ENCODE results near the gene UBL4A. TPM values are rescaled to one million over a fixed set of nuclear protein-coding genes. Genes with fewer than 3 reads are reported as not detected.

Gene UBL4A
- total RNA-seq, 1 donor from 2014 or later = 30.2 TPM

DNA sequence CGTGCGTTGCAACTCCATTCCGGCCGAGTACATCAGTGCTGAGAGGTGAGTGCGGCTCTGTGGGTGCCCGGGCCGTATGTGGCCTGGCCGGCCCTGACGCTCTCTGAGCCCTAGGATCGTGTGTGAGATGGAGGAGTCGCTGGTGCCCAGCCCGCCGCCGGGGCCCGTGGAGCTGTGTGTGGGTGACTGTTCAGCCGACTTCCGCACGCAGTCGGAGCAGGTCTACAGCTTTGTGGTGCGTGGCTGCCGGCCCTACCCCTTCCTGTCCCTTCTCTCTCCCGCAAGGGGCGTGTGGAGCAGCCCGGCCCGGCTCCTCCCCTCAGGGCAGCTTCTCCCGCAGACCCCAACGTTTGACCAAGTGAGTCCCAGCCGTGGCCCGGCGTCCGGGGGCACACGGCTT, 20.4 kb downstream of the UBL4A start:
- Histone ChIP-seq H3K36me3 (peaks cover 0 to 52% of the 10 kb centered on the region in 2 donors), H3K4me1 (no peaks in the 10 kb centered on the region), H3K27ac (no peak overlapping the region), H3K4me3 (no peak overlapping the region), H3K27me3 (no peaks in the 10 kb centered on the region), H3K9me3 (no peaks in the 10 kb centered on the region)
- intact Hi-C loops (cut with DNase I) = no loop called here
- no peak for DNase-seq (ENCODE audit: extremely low spot score in 2 of 2)
- TF ChIP-seq POLR2A (IDR thresholded peaks at IDR 0.05) (no peak), POLR2AphosphoS5 (IDR thresholded peaks at IDR 0.05; ENCODE audit: insufficient read depth in 1 of 2, low read depth in 1 of 2) (no peak)
- TF ChIP-seq, protein P1, sequence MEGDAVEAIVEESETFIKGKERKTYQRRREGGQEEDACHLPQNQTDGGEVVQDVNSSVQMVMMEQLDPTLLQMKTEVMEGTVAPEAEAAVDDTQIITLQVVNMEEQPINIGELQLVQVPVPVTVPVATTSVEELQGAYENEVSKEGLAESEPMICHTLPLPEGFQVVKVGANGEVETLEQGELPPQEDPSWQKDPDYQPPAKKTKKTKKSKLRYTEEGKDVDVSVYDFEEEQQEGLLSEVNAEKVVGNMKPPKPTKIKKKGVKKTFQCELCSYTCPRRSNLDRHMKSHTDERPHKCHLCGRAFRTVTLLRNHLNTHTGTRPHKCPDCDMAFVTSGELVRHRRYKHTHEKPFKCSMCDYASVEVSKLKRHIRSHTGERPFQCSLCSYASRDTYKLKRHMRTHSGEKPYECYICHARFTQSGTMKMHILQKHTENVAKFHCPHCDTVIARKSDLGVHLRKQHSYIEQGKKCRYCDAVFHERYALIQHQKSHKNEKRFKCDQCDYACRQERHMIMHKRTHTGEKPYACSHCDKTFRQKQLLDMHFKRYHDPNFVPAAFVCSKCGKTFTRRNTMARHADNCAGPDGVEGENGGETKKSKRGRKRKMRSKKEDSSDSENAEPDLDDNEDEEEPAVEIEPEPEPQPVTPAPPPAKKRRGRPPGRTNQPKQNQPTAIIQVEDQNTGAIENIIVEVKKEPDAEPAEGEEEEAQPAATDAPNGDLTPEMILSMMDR (IDR thresholded peaks at IDR 0.05) = no peak

DNA sequence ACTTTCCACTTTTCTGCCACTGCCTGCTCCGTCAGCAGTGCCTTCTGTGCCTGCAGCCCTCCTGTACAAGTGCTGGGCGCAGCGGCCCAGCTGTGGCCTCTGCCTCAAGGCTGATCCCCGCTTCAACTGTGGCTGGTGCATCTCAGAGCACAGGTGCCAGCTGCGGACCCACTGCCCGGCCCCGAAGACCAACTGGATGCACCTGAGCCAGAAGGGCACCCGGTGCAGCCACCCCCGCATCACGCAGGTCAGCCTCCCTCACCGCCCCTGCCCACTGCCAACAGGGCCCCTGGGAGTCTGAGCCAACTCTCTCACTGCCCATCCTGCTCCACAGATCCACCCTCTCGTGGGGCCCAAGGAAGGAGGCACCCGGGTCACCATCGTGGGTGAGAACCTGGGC, 20.8 kb downstream of the UBL4A start:
- H3K9me3 ChIP-seq = no peaks in the 10 kb centered on the region
- no peak for TF ChIP-seq POLR2AphosphoS5 (IDR thresholded peaks at IDR 0.05; ENCODE audit: insufficient read depth in 1 of 2, low read depth in 1 of 2)
- TF ChIP-seq POLR2A (IDR thresholded peaks at IDR 0.05) = no peak
- TF ChIP-seq, protein P1 (IDR thresholded peaks at IDR 0.05) = no peak
- intact Hi-C loops (cut with DNase I) = no loop called here
- peaks cover 0 to 50% of the 10 kb centered on the region in 2 donors for H3K36me3 ChIP-seq
- peaks cover 2% of the 10 kb centered on the region for H3K4me1 ChIP-seq
- H3K27me3 ChIP-seq = no peaks in the 10 kb centered on the region
- DNase-seq (ENCODE audit: extremely low spot score in 2 of 2) = no peak
- no peak overlapping the region for H3K4me3 ChIP-seq
- H3K27ac ChIP-seq = no peak overlapping the region

DNA sequence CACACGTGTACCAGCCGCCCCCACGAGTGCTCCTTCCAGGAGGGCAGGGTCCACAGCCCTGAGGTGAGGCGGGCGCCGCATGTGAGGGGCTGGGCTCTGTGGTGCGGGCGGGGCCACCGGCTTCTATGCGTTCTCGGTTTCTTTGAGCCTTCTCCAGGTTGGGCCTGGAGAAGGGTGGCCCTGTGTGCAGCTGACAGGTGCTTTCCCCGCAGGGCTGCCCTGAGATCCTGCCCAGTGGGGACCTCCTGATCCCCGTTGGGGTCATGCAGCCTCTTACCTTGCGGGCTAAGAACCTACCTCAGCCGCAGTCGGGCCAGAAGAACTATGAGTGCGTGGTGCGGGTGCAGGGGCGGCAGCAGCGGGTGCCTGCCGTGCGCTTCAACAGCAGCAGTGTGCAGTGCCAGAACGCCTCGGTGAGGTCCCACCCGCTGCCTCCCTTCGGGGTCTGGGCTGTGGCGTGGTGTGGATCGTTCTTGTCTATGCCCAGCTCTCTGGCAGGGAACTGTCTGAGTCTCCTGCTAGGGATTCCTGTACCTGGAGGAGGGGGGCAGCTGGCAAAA, 21.5 kb downstream of the UBL4A start:
- H3K9me3 ChIP-seq = no peaks in the 10 kb centered on the region
- no peak for DNase-seq (ENCODE audit: extremely low spot score in 2 of 2)
- peaks cover 9% of the 10 kb centered on the region for H3K4me1 ChIP-seq
- no peak overlapping the region for H3K27ac ChIP-seq
- H3K4me3 ChIP-seq = no peak overlapping the region
- TF ChIP-seq, protein P1 (IDR thresholded peaks at IDR 0.05) = no peak
- TF ChIP-seq POLR2A (IDR thresholded peaks at IDR 0.05) (no peak), POLR2AphosphoS5 (IDR thresholded peaks at IDR 0.05; ENCODE audit: insufficient read depth in 1 of 2, low read depth in 1 of 2) (no peak)
- H3K36me3 ChIP-seq = peaks cover 0 to 45% of the 10 kb centered on the region in 2 donors
- H3K27me3 ChIP-seq = no peaks in the 10 kb centered on the region
- intact Hi-C loops (cut with DNase I) = no loop called here

DNA sequence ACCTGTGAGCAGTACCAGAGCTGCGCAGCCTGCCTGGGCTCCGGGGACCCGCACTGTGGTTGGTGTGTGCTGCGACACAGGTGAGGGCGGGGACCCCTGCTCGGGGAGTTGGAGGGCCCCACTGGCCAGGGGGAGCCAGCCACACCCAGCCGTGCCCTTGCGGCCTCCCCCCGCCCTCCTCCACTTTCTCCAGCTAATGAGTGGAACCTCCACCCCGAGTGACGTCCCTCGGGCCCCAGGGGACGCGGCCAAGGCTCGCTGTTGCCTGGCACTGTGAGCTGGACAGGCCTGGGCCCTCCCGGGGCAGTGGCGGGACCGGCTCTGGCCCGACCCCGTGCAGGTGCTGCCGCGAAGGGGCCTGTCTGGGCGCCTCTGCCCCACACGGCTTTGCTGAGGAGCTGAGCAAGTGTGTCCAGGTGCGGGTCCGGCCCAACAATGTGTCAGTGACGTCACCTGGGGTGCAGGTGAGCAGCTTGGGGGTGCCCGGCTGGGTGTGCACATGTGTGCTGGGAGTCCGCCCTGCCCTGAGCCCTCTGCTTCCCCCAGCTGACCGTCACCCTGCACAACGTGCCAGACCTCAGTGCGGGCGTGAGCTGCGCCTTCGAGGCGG, 22.7 kb downstream of the UBL4A start:
- peaks cover 0 to 34% of the 10 kb centered on the region in 2 donors for H3K36me3 ChIP-seq
- intact Hi-C loops (cut with DNase I) = no loop called here
- TF ChIP-seq, protein P1 (IDR thresholded peaks at IDR 0.05) = no peak
- TF ChIP-seq POLR2AphosphoS5 (IDR thresholded peaks at IDR 0.05; ENCODE audit: insufficient read depth in 1 of 2, low read depth in 1 of 2) = no peak
- TF ChIP-seq POLR2A (IDR thresholded peaks at IDR 0.05) = no peak

DNA sequence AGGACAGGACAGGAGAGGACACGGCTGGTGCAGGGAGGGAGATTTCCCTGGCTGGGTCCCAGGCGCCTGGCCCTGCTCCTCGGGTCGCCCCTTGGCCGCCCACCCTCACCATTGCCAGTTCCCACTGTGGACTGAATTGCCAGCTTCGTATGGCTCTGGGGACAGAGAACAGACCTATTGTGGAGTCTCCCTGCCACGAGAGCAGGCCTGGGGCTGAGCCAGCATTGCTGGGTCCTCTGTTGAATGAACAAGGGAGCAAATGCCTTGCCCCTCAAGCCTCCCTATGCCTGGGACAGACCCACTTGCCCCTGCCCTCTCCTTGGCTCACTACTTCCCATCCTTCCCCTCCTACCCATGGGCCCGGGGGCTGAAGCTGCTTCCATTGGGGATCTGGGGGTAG, 24.0 kb downstream of the UBL4A start:
- intact Hi-C loops (cut with DNase I) = no loop called here
- Histone ChIP-seq H3K4me1 (peaks cover 17% of the 10 kb centered on the region), H3K36me3 (peaks cover 0 to 21% of the 10 kb centered on the region in 2 donors), H3K4me3 (no peak overlapping the region), H3K27ac (no peak overlapping the region), H3K27me3 (no peaks in the 10 kb centered on the region), H3K9me3 (no peaks in the 10 kb centered on the region)
- TF ChIP-seq POLR2A (IDR thresholded peaks at IDR 0.05) = no peak
- TF ChIP-seq, protein P1 (IDR thresholded peaks at IDR 0.05) = no peak
- no peak for TF ChIP-seq POLR2AphosphoS5 (IDR thresholded peaks at IDR 0.05; ENCODE audit: insufficient read depth in 1 of 2, low read depth in 1 of 2)
- no peak for DNase-seq (ENCODE audit: extremely low spot score in 2 of 2)

More for the DNA sequence above, 22.7 kb downstream of the UBL4A start:
- DNase-seq (ENCODE audit: extremely low spot score in 2 of 2) = no peak
- Histone ChIP-seq H3K27ac (no peak overlapping the region), H3K4me1 (peaks cover 17% of the 10 kb centered on the region), H3K4me3 (no peak overlapping the region), H3K27me3 (no peaks in the 10 kb centered on the region), H3K9me3 (no peaks in the 10 kb centered on the region)
